HG03045 (cell line): Measurements from ENCODE around the gene SMARCC1.

Experiments used
- ATAC-seq: cut with Tn5 transposase; IDR thresholded peaks from one replicate; pipeline ENCODE4 v1.9.1; 2021; ENCODE audit warnings: mild to moderate bottlenecking, moderate library complexity; ENCODE audit not compliant: unreplicated experiment

Gene SMARCC1

DNA sequence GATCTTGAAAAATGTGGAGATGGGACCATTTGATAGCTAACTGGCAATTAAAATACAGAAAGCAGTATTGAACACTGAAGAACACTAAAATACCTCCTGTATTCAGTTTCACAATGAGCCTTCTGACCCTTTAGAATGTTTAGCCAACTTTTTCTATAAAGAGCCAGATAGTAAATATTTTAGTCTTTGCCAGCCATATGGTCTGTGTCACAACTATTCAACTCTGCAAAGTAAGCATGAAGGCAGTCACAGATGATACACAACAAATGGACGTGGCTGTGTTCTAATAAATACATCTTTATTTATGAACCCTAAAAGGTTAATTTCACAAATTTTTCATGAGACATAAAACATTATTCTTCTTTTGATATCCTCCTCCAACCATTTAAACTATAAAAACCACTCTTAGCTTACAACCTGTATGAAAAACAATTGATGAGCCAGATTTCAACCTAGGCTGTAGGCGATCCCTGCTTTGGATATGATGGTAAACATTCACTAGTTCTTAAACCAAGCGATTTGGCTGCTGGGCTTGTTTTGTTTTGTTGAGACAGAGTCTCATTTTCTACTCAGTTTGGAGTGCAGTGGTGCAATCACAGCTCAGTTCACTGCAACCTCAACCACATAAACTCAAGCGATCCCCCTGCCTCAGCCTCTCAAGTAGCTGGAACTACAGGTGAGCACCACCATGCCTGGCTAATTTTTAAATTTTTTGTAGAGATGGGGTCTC lies 189.5 kb downstream of the SMARCC1 start:
- no peak for ATAC-seq

GRCh38 chr3:47590216-47590615 lies 191.5 kb downstream of the SMARCC1 start:
- no peak for ATAC-seq

- ATAC-seq, result no peak
These were observed 193.1 kb downstream of the SMARCC1 start for GRCh38 chr3:47588587-47588986.

DNA sequence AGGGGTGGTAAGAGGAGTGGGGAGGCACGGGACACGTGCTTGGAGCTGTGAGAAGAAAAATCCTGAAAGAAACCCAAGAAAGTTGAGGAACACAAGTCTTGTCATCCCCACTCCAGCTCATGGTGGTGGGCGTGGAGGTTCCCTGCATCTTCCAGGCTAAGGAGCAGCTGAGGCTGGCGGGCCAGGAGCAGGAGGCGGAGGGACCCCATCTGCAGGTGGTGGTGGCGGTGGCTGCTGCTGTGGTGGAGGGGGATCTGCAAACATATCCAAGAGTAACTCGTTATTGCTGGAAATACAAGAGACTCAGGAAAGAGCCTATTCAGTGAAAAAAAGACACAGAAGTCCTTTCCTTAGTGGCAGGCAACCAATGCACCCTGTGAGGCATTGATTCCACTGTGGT lies 193.6 kb downstream of the SMARCC1 start:
- no peak for ATAC-seq

DNA sequence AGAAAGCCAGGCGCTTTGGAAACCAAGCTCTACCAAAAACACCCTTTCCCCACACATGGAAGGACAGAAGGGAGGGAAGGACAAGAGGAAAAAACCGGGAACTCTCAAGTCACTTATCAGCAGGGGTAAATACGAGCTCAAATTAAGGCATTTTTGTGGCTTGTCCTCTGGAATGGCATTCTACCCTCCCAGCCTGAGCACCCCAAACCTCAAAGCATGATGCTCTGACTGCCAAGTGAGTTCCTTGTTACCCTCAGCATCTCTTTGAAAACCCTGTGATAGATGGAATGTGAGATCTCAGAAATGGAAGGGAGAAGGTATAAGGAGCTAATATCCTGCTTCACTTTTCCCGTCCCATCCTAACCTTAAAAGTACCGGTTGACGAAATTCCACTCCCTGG lies 194.9 kb downstream of the SMARCC1 start:
- no peak for ATAC-seq

DNA sequence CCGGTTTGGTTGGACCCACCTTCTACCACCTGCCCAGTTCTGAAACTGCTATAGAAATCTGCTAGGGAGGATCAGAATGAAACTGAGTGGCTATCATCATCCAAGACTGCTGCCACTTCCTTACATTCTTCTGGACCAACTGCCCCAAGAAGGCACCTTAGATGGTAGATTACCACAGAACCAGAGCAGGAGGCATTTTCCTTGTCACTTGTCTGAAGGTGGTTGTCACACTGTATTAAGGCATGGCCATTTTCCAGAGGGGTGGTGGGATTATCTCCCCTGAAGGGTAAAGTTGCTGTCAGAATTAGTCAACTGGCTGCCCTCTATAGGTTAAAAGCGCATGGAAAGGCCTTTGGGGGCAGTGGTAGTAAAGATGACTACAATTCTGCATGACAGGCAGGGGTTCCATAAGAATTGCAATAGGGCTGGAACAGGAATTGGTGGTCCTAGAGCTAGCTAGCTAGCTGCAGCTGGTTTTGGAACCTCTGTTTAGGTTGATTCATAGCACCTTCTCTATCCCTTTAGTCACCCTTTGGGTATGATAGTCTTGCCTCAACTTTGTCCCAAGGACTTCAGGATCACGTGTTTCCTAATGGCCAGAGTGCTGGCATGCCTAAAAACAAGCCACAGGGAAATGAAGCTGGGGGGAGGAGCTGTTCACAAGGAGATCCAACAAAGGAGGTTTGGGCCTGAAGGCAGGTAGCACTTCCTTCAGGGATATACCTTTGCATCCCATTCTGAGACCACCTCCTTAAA lies 198.2 kb downstream of the SMARCC1 start:
- no peak for ATAC-seq

- ATAC-seq, result no peak
These were observed 199.9 kb downstream of the SMARCC1 start for GRCh38 chr3:47581835-47582234.

DNA sequence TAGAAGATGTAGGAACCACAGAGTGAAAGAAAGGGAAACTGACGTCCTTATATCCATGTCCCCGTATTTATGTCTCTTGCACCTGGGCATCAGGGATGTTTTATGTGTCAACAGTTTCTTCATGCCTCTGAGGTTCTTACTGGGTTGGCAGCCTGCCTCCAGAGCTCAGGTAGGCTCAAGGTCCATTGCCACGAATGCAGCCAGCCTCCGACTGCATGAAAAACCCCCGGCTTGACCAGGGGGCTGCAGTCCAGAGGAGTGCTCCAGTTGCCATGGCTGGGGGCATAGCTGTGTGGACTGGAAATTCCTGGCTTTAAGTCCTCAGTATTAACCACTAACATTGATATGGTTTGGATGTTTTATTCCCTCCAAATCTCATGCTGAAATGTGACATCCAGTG lies 200.3 kb downstream of the SMARCC1 start:
- no peak for ATAC-seq

- ATAC-seq, result no peak
These were observed 201.2 kb downstream of the SMARCC1 start for GRCh38 chr3:47580481-47580880.

GRCh38 chr3:47579875-47580274 lies 201.8 kb downstream of the SMARCC1 start:
- ATAC-seq, result no peak

GRCh38 chr3:47578691-47579632 lies 202.7 kb downstream of the SMARCC1 start, which contains the start of gene CSPG5:
CSPG5 (minus strand) TSS chr3:47578865; CDS start chr3:47578693, 172 bp downstream.
- no peak for ATAC-seq

DNA sequence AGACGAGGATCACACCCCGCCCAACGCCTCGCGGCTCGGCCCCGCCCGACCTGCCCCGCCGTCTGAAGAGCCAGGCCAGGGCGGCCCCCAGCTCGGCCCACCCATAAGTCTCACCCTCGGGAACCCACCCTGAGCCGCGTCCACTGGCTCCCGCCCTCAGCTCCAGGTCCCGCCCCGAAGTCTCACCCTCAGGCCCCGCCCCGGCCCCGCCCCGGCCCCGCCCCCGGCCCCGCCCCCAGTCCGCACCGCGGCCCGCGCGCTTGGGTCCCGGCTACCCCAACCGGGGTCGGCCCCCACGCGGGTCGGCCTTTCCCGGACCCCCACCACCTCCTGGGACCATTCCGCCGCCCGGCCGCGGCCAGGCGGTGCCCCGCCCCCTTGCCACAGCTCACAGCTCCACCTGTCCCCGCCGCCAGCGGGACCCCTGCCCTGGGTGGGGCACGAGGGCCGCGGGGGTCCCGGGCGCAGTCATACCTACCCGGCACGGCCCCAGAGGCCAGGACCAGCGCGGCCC lies 203.5 kb downstream of the SMARCC1 start:
- ATAC-seq, result no peak

- ATAC-seq, result no peak
These were observed 204.0 kb downstream of the SMARCC1 start for GRCh38 chr3:47577583-47578118.

GRCh38 chr3:47573190-47574172 lies 208.2 kb downstream of the SMARCC1 start:
- ATAC-seq, result no peak

DNA sequence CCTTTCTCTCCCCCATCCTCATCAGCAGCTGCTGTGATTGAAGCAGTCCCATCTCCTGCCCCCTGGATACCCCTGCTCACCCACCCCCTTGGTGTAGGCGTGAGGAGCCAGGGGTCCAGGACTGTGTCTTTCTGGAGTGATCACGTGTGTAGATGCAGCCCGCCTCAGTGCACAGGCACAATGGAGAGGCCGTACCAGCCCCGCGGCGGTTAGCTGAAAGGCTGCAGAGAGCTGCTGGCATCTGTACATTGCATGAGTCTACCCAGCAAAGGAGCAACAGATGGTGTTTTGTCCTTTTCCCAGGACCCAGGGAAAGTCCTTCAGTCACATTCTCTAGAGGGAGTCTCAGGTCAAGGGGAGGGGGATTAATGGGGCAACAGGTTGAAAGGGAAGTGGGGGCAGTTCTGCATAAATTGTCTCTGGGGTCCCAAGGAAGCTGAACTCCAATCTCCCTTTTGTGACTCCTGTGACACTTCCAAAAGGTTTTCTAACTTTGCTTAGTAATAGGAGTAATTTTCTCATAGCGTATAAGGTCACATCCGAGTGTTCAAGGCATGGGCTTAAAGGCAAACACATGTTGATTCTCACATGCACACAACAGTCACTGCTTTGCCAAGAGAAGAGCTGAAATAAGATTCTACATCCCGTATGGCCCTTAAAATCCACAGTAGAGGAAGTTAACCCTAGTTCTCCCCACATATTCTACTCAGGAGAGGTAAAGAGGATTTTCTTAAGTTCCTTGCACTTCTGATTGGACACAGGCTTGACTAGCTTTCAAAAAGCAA lies 210.1 kb downstream of the SMARCC1 start:
- ATAC-seq, result no peak

DNA sequence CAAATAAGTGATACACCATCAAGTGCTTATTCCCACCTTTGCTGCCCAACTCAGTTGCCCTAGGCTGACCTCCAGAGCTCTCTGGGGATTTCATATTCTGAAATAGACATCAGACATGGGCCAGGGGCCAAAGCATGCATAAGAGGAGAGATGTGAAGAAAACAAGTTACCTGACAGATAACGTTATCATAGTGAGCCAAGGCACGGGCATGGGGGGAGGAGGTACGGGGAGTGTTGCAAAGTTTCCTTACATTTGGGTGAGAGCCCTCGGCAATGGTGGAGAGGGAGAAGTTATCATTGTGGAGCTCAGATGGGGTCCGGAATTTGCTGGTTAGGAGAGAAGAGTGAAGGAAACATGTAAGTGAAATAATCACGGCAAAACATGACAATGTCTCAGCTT lies 212.8 kb downstream of the SMARCC1 start:
- no peak for ATAC-seq

DNA sequence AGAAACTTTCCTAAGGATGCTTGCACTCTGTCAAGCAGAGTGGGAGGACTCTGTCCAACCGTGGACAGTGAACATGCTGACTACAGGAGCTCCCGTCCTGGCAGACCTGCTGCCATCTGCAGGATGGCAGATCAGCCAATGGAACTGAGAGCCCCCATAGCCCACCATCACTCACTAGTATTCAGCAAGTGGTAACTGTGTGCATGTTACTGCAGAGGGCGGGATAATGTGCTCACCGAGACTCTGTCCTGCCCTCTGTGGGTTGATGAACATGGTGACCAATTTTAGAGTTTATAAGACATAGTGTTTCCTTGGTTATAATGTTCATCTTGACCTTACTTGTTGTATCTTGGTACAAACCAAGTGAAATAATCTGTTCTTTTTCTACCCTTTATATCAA lies 214.5 kb downstream of the SMARCC1 start:
- no peak for ATAC-seq

DNA sequence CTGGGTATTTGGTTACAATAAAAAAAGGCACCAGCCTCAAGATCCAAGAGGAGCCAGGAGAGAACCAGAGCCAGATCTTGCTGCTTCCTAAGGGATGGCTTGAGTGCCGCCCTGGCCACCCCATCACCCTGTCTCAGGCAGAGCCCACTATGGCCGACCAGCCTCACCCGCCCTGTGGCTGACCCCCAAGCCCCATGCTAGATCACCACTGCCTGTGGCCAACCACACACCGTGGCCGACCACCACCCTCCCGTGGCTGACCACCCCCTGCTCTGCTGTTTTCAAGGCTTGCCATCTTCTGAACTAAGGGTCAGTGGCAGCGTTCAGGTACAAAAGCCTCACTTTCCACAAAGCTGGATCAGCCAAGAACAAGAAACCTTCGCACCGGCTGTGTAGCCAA lies 215.0 kb downstream of the SMARCC1 start:
- no peak for ATAC-seq
